ENCODE measurements around the gene ANKRD34A. TPM values are rescaled to one million over a fixed set of nuclear protein-coding genes. Genes with fewer than 3 reads are reported as not detected.

The ANKRD34A gene
- total and polyA plus RNA-seq, 2 experiments from 2014 or later = 0.16 to 0.35 TPM

GRCh38 chr1:145936247-145936646 lies 28.1 kb downstream of the ANKRD34A start:
- Histone ChIP-seq H3F3A (replicated peaks; ENCODE audit: low read depth) (0 out of 2 replicates have a peak, but pooled peaks cover 2% of the 10 kb centered on the region), H3K79me2 (replicated peaks; ENCODE audit: insufficient read depth) (no peaks in the 10 kb centered on the region), H3K27me3 (ENCODE audit: insufficient read depth) (no peaks in the 10 kb centered on the region), H2AFZ (peak overlapping the region; percentile 39; the same call in 1 of the 2 replicates), H3K4me3 (no peak overlapping the region), H3K36me3 (ENCODE audit: insufficient read depth) (no peaks in the 10 kb centered on the region), H4K20me1 (replicated peaks; ENCODE audit: insufficient read depth) (no peaks in the 10 kb centered on the region), H3K27ac (ENCODE audit: low read depth) (no peak overlapping the region), H3K4me1 (ENCODE audit: insufficient read depth) (peaks cover 20% of the 10 kb centered on the region), H3K9me2 (ENCODE audit: insufficient read depth) (no peaks in the 10 kb centered on the region), H3K4me2 (no peak overlapping the region)
- DNase-seq (ENCODE audit: low spot score) (no peak), ATAC-seq (peak; percentile 41; the same call in 2 of the 3 replicates)
- H3K27ac Mint-ChIP-seq = no peak overlapping the region
- no peak overlapping the region for H3K4me3 Mint-ChIP-seq
- H3K27me3 Mint-ChIP-seq (ENCODE audit: insufficient read depth, low read depth, poor library complexity) = no peaks in the 10 kb centered on the region
- no peaks in the 10 kb centered on the region for H3K36me3 Mint-ChIP-seq (ENCODE audit: low read depth)
- peaks cover 22% of the 10 kb centered on the region for H3K4me1 Mint-ChIP-seq
- TF ChIP-seq EZH2 (IDR thresholded peaks at IDR 0.05; ENCODE audit: low read depth, unreplicated experiment) (no peak), JUNB (IDR thresholded peaks at IDR 0.05; ENCODE audit: unreplicated experiment) (no peak), STAT1 (IDR thresholded peaks at IDR 0.05; ENCODE audit: unreplicated experiment) (no peak)
- H3K9me3 Mint-ChIP-seq = no peaks in the 10 kb centered on the region

- Mint-ChIP-seq H3K27ac (no peak overlapping the region), H3K4me1 (peaks cover 22% of the 10 kb centered on the region), H3K4me3 (no peak overlapping the region), H3K27me3 (ENCODE audit: insufficient read depth, low read depth, poor library complexity) (no peaks in the 10 kb centered on the region), H3K36me3 (ENCODE audit: low read depth) (no peaks in the 10 kb centered on the region), H3K9me3 (no peaks in the 10 kb centered on the region)
- TF ChIP-seq ETS1 (IDR thresholded peaks at IDR 0.05) (no peak), EZH2phosphoT487 (IDR thresholded peaks at IDR 0.05; ENCODE audit: unreplicated experiment) (no peak), EZH2 (IDR thresholded peaks at IDR 0.05; ENCODE audit: low read depth, unreplicated experiment) (no peak), ZNF462 (CRISPR knock-in tag; IDR thresholded peaks at IDR 0.05) (no peak), POLR2AphosphoS5 (IDR thresholded peaks at IDR 0.05; ENCODE audit: low read depth) (no peak), CREB1 (CRISPR knock-in tag; IDR thresholded peaks at IDR 0.05; ENCODE audit: low read depth) (no peak), STAT1 (IDR thresholded peaks at IDR 0.05; ENCODE audit: unreplicated experiment) (no peak), REST (IDR thresholded peaks at IDR 0.05; ENCODE audit: unreplicated experiment) (no peak)
- no peaks in the 10 kb centered on the region for H3K9me2 ChIP-seq (ENCODE audit: insufficient read depth)
- H3K27ac ChIP-seq (ENCODE audit: low read depth) = no peak overlapping the region
- ATAC-seq (no peak), DNase-seq (ENCODE audit: low spot score) (no peak)
- no peak overlapping the region for H3K4me2 ChIP-seq
- H3F3A ChIP-seq (replicated peaks; ENCODE audit: low read depth) = 0 out of 2 replicates have a peak, but pooled peaks cover 2% of the 10 kb centered on the region
- H3K27me3 ChIP-seq (ENCODE audit: insufficient read depth) = no peaks in the 10 kb centered on the region
- no peaks in the 10 kb centered on the region for H3K79me2 ChIP-seq (replicated peaks; ENCODE audit: insufficient read depth)
- peaks cover 20% of the 10 kb centered on the region for H3K4me1 ChIP-seq (ENCODE audit: insufficient read depth)
- no peak overlapping the region for H2AFZ ChIP-seq
- no peak overlapping the region for H3K4me3 ChIP-seq
- no peaks in the 10 kb centered on the region for H3K36me3 ChIP-seq (ENCODE audit: insufficient read depth)
- no peaks in the 10 kb centered on the region for H4K20me1 ChIP-seq (replicated peaks; ENCODE audit: insufficient read depth)
These were observed 28.7 kb downstream of the ANKRD34A start for GRCh38 chr1:145935708-145936107.
